ENCODE measurements around the gene CNNM2.
"Not testable (repeated sequence)": the region's sequence is repeated elsewhere in the genome, so short reads cannot be mapped to it uniquely, and the experiment has no call there.

CNNM2 gene

GRCh38 chr10:102970562-102971340, 52.7 kb downstream of the CNNM2 start:
- no peak for DNase-seq

GRCh38 chr10:102975483-102976379, 57.6 kb downstream of the CNNM2 start:
- no peak for DNase-seq

- DNase-seq, result not testable (repeated sequence)
These were observed 58.3 kb downstream of the CNNM2 start for GRCh38 chr10:102976380-102976726.

GRCh38 chr10:102982296-102982695, 64.2 kb downstream of the CNNM2 start:
- no peak for DNase-seq

GRCh38 chr10:102984086-102984485, 66.0 kb downstream of the CNNM2 start:
- no peak for DNase-seq

GRCh38 chr10:102985811-102986210, 67.7 kb downstream of the CNNM2 start:
- no peak for DNase-seq

GRCh38 chr10:102988404-102989314, 70.6 kb downstream of the CNNM2 start:
- no peak for DNase-seq

GRCh38 chr10:102994531-102995295, 76.6 kb downstream of the CNNM2 start:
- DNase-seq, result no peak

GRCh38 chr10:102996876-102997275, 78.8 kb downstream of the CNNM2 start:
- DNase-seq, result no peak

GRCh38 chr10:102997998-102998397, 79.9 kb downstream of the CNNM2 start:
- DNase-seq, result no peak

- no peak for DNase-seq
These were observed 80.4 kb downstream of the CNNM2 start for GRCh38 chr10:102998399-102998907.

- DNase-seq, result not testable (repeated sequence)
These were observed 82.0 kb downstream of the CNNM2 start for GRCh38 chr10:103000050-103000449.

GRCh38 chr10:103007017-103007416, 88.9 kb downstream of the CNNM2 start:
- no peak for DNase-seq

GRCh38 chr10:103013416-103013815, 95.3 kb downstream of the CNNM2 start:
- no peak for DNase-seq

- DNase-seq, result no peak
These were observed 101.3 kb downstream of the CNNM2 start for GRCh38 chr10:103019425-103019824.

- DNase-seq, result no peak
These were observed 103.2 kb downstream of the CNNM2 start for GRCh38 chr10:103021150-103021899.

GRCh38 chr10:103021900-103022293, 103.8 kb downstream of the CNNM2 start:
- DNase-seq, result no peak

- DNase-seq, result no peak
These were observed 107.6 kb downstream of the CNNM2 start for GRCh38 chr10:103025696-103026095.

GRCh38 chr10:103038570-103038969, 120.5 kb downstream of the CNNM2 start:
- DNase-seq, result no peak

GRCh38 chr10:103040418-103040817, 122.3 kb downstream of the CNNM2 start:
- DNase-seq, result no peak

- DNase-seq, result no peak
These were observed 123.3 kb downstream of the CNNM2 start for GRCh38 chr10:103041391-103041790.

All from Kasumi-1 (cell line).